HG03520 (cell line): ENCODE measurements around the gene LYZL1.
"Not testable (repeated sequence)": the region's sequence is repeated elsewhere in the genome, so short reads cannot be mapped to it uniquely, and the experiment has no call there.

Experiments
- ATAC-seq: cut with Tn5 transposase; IDR thresholded peaks from one replicate; pipeline ENCODE4 v1.9.1; 2021; ENCODE audit warnings: mild to moderate bottlenecking, moderate library complexity; ENCODE audit not compliant: unreplicated experiment

LYZL1 gene

DNA sequence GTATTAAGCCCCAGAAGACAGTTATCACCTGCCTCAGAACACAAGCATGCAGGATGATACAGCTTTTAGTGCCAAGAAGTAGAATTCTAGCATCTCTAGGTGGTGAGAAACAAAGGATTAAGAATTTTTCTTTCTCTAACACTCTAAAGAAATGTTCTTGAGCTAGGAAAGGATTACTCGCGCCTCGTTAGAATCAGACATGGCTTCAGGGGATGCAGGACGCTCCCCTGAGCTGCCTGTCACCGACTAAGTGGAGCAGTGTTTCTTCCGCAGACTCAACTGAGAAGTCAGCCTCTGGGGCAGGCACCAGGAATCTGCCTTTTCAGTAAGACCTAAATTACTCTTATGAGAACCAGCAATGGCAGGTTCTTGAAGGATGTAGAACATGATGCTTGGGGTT is at the start of gene LYZL1:
LYZL1 (plus strand) TSS at position 165 of the 400 bp plus-strand sequence. CDS start 2,798 bp downstream, outside the sequence.
- not testable (repeated sequence) for ATAC-seq

GRCh38 chr10:29239569-29240472 is 49.0 kb upstream of the LYZL1 start:
- ATAC-seq = no peak

- no peak for ATAC-seq
These were observed 47.7 kb upstream of the LYZL1 start for GRCh38 chr10:29240986-29241660.

- ATAC-seq = no peak
These were observed 46.9 kb upstream of the LYZL1 start for GRCh38 chr10:29241925-29242324.

- no peak for ATAC-seq
These were observed 45.8 kb upstream of the LYZL1 start for GRCh38 chr10:29243066-29243465.

DNA sequence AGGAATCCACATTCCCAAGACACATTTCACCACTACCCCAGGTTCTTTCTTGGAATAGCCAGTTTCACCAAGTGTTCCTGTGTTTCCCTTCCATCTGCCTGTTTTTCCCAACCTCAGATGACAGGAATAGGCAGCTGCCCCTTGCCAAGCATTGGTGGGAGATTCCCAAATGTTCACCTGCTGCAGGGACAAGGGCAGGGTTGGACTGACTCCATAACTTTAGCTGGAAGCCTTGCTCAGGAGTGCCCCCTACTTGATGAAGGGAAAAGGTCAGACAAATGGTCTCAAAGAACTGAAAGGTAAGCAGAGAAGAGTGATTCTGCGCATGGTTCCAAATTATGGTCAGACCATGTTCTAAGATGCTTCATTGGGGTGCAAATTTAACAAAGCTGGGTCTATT is 45.1 kb upstream of the LYZL1 start:
- ATAC-seq = no peak

- ATAC-seq = no peak
These were observed 43.9 kb upstream of the LYZL1 start for GRCh38 chr10:29244978-29245377.

DNA sequence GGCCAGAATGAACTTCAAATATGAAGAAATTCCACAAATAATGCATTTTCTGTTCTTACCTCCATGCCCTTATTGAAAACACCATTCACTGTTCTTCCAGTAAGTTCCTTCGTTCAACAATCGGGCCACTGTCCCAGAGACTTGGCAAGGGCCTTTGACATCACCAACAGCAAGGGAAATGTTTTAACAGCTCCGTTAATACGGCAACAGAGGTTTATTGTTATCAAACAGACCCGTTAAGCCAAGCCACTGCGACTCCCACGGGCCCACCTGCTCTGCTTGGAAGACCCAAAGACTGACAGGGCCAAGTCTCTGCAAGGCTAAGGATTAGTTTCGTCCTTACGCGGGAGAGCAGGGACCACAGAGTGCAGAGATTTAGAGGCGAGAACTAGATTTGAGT is 43.4 kb upstream of the LYZL1 start:
- no peak for ATAC-seq

- no peak for ATAC-seq
These were observed 42.4 kb upstream of the LYZL1 start for GRCh38 chr10:29246449-29246848.

DNA sequence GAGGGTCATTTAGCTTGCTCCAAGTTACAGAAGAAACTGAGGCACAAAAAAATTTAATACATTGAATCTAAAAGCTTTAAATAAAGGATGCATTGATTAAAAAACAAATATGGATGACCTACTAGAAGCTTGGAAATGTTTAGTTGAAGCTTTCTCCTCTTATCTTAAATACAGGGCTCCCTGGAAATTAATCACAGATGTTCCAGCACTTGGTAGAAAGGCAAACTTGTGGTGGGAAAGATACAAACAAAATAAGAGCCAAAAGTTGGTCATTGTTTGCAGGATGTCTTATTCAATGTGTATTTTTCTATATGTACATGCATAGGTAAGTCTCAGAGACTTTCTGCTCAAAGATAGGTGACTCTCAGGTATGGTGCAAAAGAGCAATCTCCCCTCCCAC is 40.7 kb upstream of the LYZL1 start:
- ATAC-seq = no peak

DNA sequence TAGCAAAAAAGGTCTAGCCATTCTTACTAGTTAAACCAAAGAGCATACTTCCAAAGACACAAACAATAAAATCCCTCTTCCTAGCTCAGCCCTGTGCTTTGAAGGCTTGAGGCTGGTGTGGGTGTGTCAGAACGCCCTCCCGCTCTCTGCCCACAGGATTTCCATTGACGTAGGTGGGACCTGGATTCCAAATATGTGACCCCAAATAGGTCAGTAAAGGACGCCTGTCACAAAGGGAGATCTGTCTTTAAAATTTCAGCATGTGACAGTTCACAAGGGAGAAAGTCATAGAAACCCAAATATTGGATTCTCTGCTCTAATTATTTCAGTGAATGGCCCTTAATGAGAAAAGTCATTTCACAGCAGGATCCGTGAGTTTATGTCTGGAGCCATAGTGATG is 39.9 kb upstream of the LYZL1 start:
- no peak for ATAC-seq

GRCh38 chr10:29250066-29250465 is 38.8 kb upstream of the LYZL1 start:
- ATAC-seq = no peak

- ATAC-seq = no peak
These were observed 35.8 kb upstream of the LYZL1 start for GRCh38 chr10:29252811-29253689.

GRCh38 chr10:29253690-29254029 is 35.2 kb upstream of the LYZL1 start:
- ATAC-seq = no peak

- no peak for ATAC-seq
These were observed 34.5 kb upstream of the LYZL1 start for GRCh38 chr10:29254123-29255046.

DNA sequence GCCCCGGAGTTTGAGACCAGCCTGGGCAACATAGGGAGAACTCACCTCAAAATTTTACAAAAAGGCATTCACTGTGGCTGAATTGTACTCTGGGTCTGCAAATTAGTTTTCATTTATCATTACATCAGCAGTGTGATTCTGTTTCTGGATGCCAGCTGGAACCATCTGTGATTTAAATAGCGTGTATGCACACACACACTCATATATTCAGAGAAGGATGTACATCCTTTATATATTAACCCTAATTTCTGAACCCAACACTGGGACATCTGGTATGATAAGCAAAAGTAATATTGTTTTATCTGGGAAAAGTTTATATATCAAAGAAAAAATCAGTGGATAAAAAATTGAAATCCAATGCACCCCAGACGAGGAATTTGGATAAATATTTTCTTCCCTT is 33.8 kb upstream of the LYZL1 start:
- ATAC-seq = no peak

GRCh38 chr10:29256019-29256418 is 32.9 kb upstream of the LYZL1 start:
- ATAC-seq = no peak

DNA sequence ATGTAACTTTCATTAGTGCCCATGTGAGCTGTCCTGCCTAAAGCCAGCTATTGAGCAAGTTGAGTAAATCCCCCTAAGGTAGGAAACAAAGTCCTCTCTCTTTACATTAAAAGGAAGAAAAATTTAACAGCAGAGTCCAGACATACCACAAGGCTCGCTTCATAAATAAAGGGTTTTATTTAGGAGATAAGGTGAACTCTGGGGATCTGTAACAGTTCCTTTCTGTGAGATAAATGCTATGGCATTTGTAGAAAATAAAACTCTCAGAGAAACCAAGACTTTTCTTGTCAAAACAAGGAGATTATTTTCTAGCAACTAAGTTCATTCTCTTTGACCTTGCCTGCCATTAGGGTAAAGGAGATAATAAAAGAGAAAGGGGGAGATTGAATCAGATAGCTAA is 32.3 kb upstream of the LYZL1 start:
- no peak for ATAC-seq

- no peak for ATAC-seq
These were observed 31.6 kb upstream of the LYZL1 start for GRCh38 chr10:29257106-29257783.

- no peak for ATAC-seq
These were observed 31.1 kb upstream of the LYZL1 start for GRCh38 chr10:29257784-29258135.
